Hematopoietic multipotent progenitor cell treated with erythropoietin and hydrocortisone succinate and interleukin-3 and kit ligand, for 17 days (in vitro differentiated cells): ENCODE results near the gene PACS2.

Source experiments
- DNase-seq: peaks from one replicate; pipeline ENCODE4 v3.0.0-alpha.2; 2015; ENCODE audit warnings: low spot score

PACS2 gene

DNA sequence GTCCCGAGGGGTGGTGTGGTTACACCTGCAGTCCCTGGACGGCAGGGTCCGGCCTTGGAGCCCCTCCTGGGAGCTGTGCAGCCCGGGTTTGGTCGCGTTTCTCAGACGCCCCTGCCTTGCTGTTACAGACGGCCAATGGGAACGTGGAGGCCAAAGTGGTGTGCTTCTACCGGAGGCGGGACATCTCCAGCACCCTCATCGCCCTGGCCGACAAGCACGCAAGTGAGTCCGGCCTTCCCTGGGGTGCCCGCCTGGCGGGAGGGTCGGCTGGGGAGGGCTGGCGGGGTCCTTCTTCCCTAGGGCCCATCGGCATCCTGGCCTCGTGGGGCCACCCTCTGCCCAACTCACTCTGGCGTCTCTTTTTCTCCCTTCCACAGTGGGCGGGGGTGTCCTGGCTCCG lies 130.7 kb downstream of the PACS2 start:
- DNase-seq: no peak

GRCh38 chr14:105445901-105446845 lies 131.6 kb downstream of the PACS2 start:
- no peak for DNase-seq

DNA sequence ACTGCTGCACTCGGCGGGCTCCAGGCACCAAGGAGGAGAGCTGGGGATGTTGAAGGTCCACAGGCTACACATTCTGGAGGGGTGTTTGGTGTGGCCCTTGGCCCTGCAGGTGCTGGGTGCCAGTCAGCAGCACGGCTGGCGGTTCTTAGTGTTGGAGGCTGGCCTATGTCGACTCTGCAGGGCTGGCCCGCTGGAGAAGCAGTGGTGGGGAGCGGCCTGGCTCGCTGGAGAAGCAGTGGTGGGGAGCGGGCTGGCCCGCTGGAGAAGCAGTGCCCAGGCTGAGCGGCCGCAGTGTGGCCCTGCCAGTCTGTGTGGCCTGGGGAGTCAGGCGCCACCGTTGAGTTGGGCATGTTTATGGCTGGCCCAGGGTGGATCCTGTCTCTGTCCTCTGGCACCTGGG lies 132.4 kb downstream of the PACS2 start:
- DNase-seq: no peak
